ENCODE results near the gene LRRC43. TPM values are rescaled to one million over a fixed set of nuclear protein-coding genes. Genes with fewer than 3 reads are reported as not detected.

The LRRC43 gene
- total RNA-seq, 1 experiment from 2014 or later, result not detected

DNA sequence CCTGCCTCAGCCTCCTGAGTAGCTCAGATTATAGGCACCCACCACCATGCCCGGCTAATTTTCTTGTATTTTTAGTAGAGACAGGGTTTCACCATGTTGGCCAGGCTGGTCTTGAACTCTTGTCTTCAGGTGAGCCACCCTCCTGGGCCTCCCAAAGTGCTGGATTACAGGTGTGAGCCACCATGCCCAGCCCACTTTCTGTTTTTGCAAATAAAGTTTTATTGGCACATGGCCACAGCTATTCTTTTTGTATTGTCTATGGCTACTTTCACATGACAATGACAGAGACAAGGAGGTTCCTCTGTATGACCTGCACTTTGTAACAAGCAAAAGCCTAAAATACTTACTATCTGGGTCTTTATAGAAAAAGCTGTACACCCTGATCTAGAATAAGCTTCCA lies 62.6 kb downstream of the LRRC43 start:
- no peak overlapping the region for H3K4me3 ChIP-seq (ENCODE audit: insufficient read depth, low read depth, low read length)
- no peaks in the 10 kb centered on the region; the same call in none of the 2 replicates for H3K36me3 ChIP-seq (replicated peaks; ENCODE audit: control insufficient read depth, insufficient read depth, low read length)
- H3K27me3 ChIP-seq (ENCODE audit: control insufficient read depth, insufficient read depth, low read length), result no peaks in the 10 kb centered on the region
- DNase-seq, result no peak

DNA sequence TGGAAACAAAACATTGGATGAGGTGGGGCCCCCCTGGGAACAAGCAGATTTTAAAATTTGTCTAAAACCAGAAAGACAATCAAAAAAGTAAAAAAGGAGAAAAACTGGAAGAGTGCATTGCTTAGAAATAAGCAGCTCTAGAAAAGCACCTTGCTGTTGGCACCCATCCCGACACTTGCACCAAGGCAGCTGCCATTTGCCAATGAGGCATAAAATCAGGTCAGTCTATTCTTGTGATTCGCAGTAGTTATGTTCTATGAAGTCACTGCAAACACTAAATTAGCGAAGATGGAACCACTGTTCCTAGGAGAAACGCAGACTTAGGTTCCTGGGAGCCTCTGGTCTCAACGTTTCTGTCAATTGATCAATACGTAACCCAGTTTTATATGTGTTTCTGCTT lies 67.1 kb downstream of the LRRC43 start:
- H3K4me3 ChIP-seq (ENCODE audit: insufficient read depth, low read depth, low read length), result no peak overlapping the region
- H3K27me3 ChIP-seq (ENCODE audit: control insufficient read depth, insufficient read depth, low read length), result no peaks in the 10 kb centered on the region
- H3K36me3 ChIP-seq (replicated peaks; ENCODE audit: control insufficient read depth, insufficient read depth, low read length), result no peaks in the 10 kb centered on the region; the same call in none of the 2 replicates
- DNase-seq, result no peak

DNA sequence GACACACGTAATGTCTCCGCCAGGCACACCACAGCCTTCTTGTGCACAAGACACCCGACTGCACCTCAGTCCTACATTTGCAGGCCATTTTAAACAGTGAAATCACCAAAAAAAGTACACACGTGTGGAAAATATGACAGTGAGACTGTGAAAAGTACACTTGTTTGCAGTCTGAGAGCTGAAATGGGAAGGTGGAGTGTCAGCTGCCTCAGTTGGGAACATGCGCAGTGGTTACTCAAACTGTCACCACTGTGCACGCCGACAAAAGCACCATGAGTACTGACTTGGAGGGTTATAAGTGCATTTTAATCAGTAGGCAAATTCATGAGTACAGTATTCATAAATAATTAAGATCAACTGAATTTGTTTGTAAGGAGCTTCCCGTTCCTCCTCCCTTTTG lies 67.6 kb downstream of the LRRC43 start:
- Histone ChIP-seq H3K36me3 (replicated peaks; ENCODE audit: control insufficient read depth, insufficient read depth, low read length) (no peaks in the 10 kb centered on the region; the same call in none of the 2 replicates), H3K4me3 (ENCODE audit: insufficient read depth, low read depth, low read length) (no peak overlapping the region), H3K27me3 (ENCODE audit: control insufficient read depth, insufficient read depth, low read length) (no peaks in the 10 kb centered on the region)
- no peak for DNase-seq

Other genes with a start within 250 kb of the LRRC43 start
- gene BCL7A, start 161.2 kb upstream of the LRRC43 start, total RNA-seq (2014; rRNA removed; shearing (Covaris generic)), result 10.6 and 11.2 TPM in 2 replicates
- gene MLXIP, start 104.4 kb upstream of the LRRC43 start, total RNA-seq (2014; rRNA removed; shearing (Covaris generic)), result 29.7 and 49.8 TPM in 2 replicates
- not detected in 2 replicates for gene IL31, start 8.9 kb upstream of the LRRC43 start, total RNA-seq (2014; rRNA removed; shearing (Covaris generic))
- gene B3GNT4, start 20.6 kb downstream of the LRRC43 start, total RNA-seq (2014; rRNA removed; shearing (Covaris generic)), result 0.45 and 0.63 TPM in 2 replicates
- 58.2 and 60.3 TPM in 2 replicates for gene DIABLO, start 42.9 kb downstream of the LRRC43 start, total RNA-seq (2014; rRNA removed; shearing (Covaris generic))
- 38.3 and 50.1 TPM in 2 replicates for gene VPS33A, start 83.4 kb downstream of the LRRC43 start, total RNA-seq (2014; rRNA removed; shearing (Covaris generic))
- 21.7 and 24.8 TPM in 2 replicates for gene CLIP1, start 239.5 kb downstream of the LRRC43 start, total RNA-seq (2014; rRNA removed; shearing (Covaris generic))

All from H7 (cell line).